HCT116 (cell line): ENCODE results near the gene TBC1D2.

Source experiments
- EGR1 ChIP-seq: IDR thresholded peaks from 2 replicates; pipeline ENCODE4 v1.6.1; 2012; ENCODE audit warnings: low read depth
- EZH2phosphoT487 ChIP-seq: fragments of 200-600 bp; IDR thresholded peaks from 2 replicates; pipeline ENCODE4 v1.6.1; 2018; ENCODE audit warnings: antibody characterized with exemption, borderline replicate concordance
- POLR2A ChIP-seq: IDR thresholded peaks from 2 replicates; pipeline ENCODE4 v1.7.0; 2011; ENCODE audit warnings: borderline replicate concordance; ENCODE audit not compliant: insufficient read depth, insufficient read length; ENCODE audit errors: extremely low read depth
- POLR2AphosphoS5 ChIP-seq: IDR thresholded peaks from 2 replicates; pipeline ENCODE4 v1.6.1; 2011; ENCODE audit warnings: mild to moderate bottlenecking, low read depth, low read length, moderate library complexity
- RAD21 ChIP-seq: IDR thresholded peaks from 2 replicates; pipeline ENCODE4 v1.6.1; 2012; ENCODE audit warnings: low read depth, mild to moderate bottlenecking
- SP1 ChIP-seq: IDR thresholded peaks from 2 replicates; pipeline ENCODE4 v1.6.1; 2012; ENCODE audit warnings: low read depth
- TCF7L2 ChIP-seq: IDR thresholded peaks from 2 replicates; pipeline ENCODE4 v1.7.0; 2011; ENCODE audit warnings: borderline replicate concordance, inconsistent platforms; ENCODE audit not compliant: insufficient read depth, insufficient read length; ENCODE audit errors: extremely low read depth
- YY1 ChIP-seq: IDR thresholded peaks from 2 replicates; pipeline ENCODE4 v1.6.1; 2011; ENCODE audit warnings: low read length, low read depth, moderate library complexity, mild to moderate bottlenecking; ENCODE audit not compliant: insufficient replicate concordance; ENCODE audit errors: extremely low read depth
- TF ChIP-seq, protein P1 (sequence below): IDR thresholded peaks from 2 replicates; pipeline ENCODE4 v1.6.1; 2012; ENCODE audit warnings: low read depth
- TF ChIP-seq, protein P2 (sequence below): IDR thresholded peaks from 2 replicates; pipeline ENCODE4 v1.6.1; 2012
- TF ChIP-seq, protein P3 (sequence below), 3 experiments: fragments of 200-600 bp in 1 of 3; sonication (generic) in 1 of 3; IDR thresholded peaks in 2 of 3; conservative IDR thresholded peaks in 1 of 3; 2 replicates each; pipeline ENCODE4 v1.5.1; 2012 to 2017; ENCODE audit warnings: low read depth in 2 of 3, low read length in 2 of 3, antibody characterized with exemption in 1 of 3, borderline replicate concordance in 1 of 3, control low read depth in 1 of 3, mild to moderate bottlenecking in 1 of 3, mixed read lengths in 1 of 3, mixed run types in 1 of 3, moderate library complexity in 1 of 3; ENCODE audit not compliant: insufficient read depth in 1 of 3

DNA sequence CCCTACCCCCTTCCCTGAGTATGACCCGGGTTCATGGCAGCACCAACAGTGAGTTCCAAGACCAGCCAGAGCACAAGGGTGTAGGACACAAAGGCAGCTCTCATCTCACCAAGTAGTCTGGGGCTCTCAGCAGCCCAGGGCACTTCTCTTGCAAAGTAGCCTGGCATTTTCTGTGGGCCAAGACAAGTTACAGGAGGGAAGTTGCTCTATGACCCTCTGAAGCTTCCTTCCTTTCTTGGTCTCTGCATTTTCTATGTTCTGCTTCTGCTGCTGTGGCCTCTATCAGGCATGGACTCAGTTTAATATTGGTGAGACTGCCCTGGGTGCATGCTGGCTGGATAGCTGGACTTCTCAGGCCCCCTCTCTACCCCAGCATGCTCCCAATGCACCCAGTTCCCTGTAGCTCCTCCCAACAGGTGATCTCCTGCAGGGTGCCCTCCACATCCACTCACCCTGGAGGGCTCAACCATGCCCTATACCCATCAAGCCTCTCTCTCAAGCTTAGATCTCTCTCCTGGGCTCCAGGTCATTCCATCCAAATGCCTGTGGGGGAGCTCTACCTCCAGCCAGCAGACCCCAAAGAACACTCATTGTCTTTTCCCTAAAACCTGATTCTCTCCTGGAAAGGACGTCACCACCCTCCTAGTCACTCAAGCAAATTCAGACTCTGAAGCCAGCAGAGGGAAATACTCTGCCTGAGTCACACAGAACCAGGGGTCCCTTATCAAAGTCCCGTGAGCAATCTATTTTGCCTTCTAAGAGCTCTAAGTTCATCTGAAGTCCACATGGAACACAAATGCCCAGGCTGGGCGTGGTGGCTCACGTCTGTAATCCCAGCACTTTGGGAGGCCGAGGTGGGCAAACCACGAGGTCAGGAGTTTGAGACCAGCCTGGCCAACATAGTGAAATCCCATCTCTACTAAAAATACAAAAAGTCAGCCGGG, 13.8 kb downstream of the TBC1D2 start:
- TF ChIP-seq, protein P1, sequence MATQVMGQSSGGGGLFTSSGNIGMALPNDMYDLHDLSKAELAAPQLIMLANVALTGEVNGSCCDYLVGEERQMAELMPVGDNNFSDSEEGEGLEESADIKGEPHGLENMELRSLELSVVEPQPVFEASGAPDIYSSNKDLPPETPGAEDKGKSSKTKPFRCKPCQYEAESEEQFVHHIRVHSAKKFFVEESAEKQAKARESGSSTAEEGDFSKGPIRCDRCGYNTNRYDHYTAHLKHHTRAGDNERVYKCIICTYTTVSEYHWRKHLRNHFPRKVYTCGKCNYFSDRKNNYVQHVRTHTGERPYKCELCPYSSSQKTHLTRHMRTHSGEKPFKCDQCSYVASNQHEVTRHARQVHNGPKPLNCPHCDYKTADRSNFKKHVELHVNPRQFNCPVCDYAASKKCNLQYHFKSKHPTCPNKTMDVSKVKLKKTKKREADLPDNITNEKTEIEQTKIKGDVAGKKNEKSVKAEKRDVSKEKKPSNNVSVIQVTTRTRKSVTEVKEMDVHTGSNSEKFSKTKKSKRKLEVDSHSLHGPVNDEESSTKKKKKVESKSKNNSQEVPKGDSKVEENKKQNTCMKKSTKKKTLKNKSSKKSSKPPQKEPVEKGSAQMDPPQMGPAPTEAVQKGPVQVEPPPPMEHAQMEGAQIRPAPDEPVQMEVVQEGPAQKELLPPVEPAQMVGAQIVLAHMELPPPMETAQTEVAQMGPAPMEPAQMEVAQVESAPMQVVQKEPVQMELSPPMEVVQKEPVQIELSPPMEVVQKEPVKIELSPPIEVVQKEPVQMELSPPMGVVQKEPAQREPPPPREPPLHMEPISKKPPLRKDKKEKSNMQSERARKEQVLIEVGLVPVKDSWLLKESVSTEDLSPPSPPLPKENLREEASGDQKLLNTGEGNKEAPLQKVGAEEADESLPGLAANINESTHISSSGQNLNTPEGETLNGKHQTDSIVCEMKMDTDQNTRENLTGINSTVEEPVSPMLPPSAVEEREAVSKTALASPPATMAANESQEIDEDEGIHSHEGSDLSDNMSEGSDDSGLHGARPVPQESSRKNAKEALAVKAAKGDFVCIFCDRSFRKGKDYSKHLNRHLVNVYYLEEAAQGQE = no peak
- TF ChIP-seq, protein P2, sequence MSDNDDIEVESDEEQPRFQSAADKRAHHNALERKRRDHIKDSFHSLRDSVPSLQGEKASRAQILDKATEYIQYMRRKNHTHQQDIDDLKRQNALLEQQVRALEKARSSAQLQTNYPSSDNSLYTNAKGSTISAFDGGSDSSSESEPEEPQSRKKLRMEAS = no peak
- TF ChIP-seq, protein P3, sequence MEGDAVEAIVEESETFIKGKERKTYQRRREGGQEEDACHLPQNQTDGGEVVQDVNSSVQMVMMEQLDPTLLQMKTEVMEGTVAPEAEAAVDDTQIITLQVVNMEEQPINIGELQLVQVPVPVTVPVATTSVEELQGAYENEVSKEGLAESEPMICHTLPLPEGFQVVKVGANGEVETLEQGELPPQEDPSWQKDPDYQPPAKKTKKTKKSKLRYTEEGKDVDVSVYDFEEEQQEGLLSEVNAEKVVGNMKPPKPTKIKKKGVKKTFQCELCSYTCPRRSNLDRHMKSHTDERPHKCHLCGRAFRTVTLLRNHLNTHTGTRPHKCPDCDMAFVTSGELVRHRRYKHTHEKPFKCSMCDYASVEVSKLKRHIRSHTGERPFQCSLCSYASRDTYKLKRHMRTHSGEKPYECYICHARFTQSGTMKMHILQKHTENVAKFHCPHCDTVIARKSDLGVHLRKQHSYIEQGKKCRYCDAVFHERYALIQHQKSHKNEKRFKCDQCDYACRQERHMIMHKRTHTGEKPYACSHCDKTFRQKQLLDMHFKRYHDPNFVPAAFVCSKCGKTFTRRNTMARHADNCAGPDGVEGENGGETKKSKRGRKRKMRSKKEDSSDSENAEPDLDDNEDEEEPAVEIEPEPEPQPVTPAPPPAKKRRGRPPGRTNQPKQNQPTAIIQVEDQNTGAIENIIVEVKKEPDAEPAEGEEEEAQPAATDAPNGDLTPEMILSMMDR (IDR thresholded peaks at IDR 0.05 in 2 of 3, conservative IDR thresholded peaks at IDR 0.05 in 1 of 3; ENCODE audit: borderline replicate concordance in 1 of 3, insufficient read depth in 1 of 3, low read depth in 2 of 3, low read length in 2 of 3) = peak in 2 of 3 experiments; percentile 43 to 49; a peak in 3 of 6 replicates
- TF ChIP-seq EGR1 (no peak), TCF7L2 (no peak), SP1 (no peak), POLR2A (no peak), EZH2phosphoT487 (no peak), POLR2AphosphoS5 (no peak), YY1 (no peak), RAD21 (no peak)
